Measurements from ENCODE around the gene FIG4.

FIG4 gene

GRCh38 chr6:109738255-109738654 is 47.2 kb downstream of the FIG4 start:
- Histone ChIP-seq H3K9ac (ENCODE audit: low read depth, low read length, poor library complexity, severe bottlenecking) (no peak overlapping the region), H2AFZ (ENCODE audit: low read length) (no peak overlapping the region), H3K9me3 (ENCODE audit: insufficient read depth, low read depth, low read length) (no peaks in the 10 kb centered on the region), H3K36me3 (ENCODE audit: insufficient read depth, low read length) (peaks cover 33% of the 10 kb centered on the region; the same call in 1 of the 2 replicates), H3K27me3 (ENCODE audit: insufficient read depth, low read length, poor library complexity, severe bottlenecking) (no peaks in the 10 kb centered on the region), H3K4me3 (ENCODE audit: low read length, poor library complexity, severe bottlenecking) (no peak overlapping the region), H3K9me2 (replicated peaks; ENCODE audit: low read depth, low read length) (no peaks in the 10 kb centered on the region), H3K4me1 (ENCODE audit: insufficient read depth, low read length, poor library complexity, severe bottlenecking) (no peaks in the 10 kb centered on the region), H4K20me1 (ENCODE audit: insufficient read depth, low read length, poor library complexity, severe bottlenecking) (no peaks in the 10 kb centered on the region), H3K79me2 (ENCODE audit: insufficient read depth, low read length) (no peaks in the 10 kb centered on the region), H3F3A (ENCODE audit: low read depth) (no peaks in the 10 kb centered on the region), H3K4me2 (ENCODE audit: low read depth, low read length, poor library complexity, severe bottlenecking) (no peak overlapping the region)
- no peak for TF ChIP-seq CTCF (conservative IDR thresholded peaks at IDR 0.05; ENCODE audit: low read length)
- no peak for TF ChIP-seq EZH2phosphoT487 (IDR thresholded peaks at IDR 0.05; ENCODE audit: borderline replicate concordance)

- no peaks in the 10 kb centered on the region for H3K4me1 ChIP-seq (ENCODE audit: insufficient read depth, low read length, poor library complexity, severe bottlenecking)
- H3K9me3 ChIP-seq (ENCODE audit: insufficient read depth, low read depth, low read length), result no peaks in the 10 kb centered on the region
- H3K9me2 ChIP-seq (replicated peaks; ENCODE audit: low read depth, low read length), result no peaks in the 10 kb centered on the region
- no peaks in the 10 kb centered on the region for H3K27me3 ChIP-seq (ENCODE audit: insufficient read depth, low read length, poor library complexity, severe bottlenecking)
- H3K9ac ChIP-seq (ENCODE audit: low read depth, low read length, poor library complexity, severe bottlenecking), result no peak overlapping the region
- H3K4me3 ChIP-seq (ENCODE audit: low read length, poor library complexity, severe bottlenecking), result no peak overlapping the region
- H3K36me3 ChIP-seq (ENCODE audit: insufficient read depth, low read length), result peaks cover 32% of the 10 kb centered on the region; the same call in 1 of the 2 replicates
- no peak overlapping the region for H2AFZ ChIP-seq (ENCODE audit: low read length)
- no peak overlapping the region for H3K4me2 ChIP-seq (ENCODE audit: low read depth, low read length, poor library complexity, severe bottlenecking)
- TF ChIP-seq CTCF (conservative IDR thresholded peaks at IDR 0.05; ENCODE audit: low read length) (no peak), EZH2phosphoT487 (IDR thresholded peaks at IDR 0.05; ENCODE audit: borderline replicate concordance) (no peak)
- H3F3A ChIP-seq (ENCODE audit: low read depth), result no peaks in the 10 kb centered on the region
- H3K79me2 ChIP-seq (ENCODE audit: insufficient read depth, low read length), result no peaks in the 10 kb centered on the region
- H4K20me1 ChIP-seq (ENCODE audit: insufficient read depth, low read length, poor library complexity, severe bottlenecking), result no peaks in the 10 kb centered on the region
Measured at GRCh38 chr6:109738667-109739066, 47.6 kb downstream of the FIG4 start.

GRCh38 chr6:109739686-109740085 is 48.6 kb downstream of the FIG4 start:
- H3F3A ChIP-seq (ENCODE audit: low read depth), result no peaks in the 10 kb centered on the region
- no peaks in the 10 kb centered on the region for H3K4me1 ChIP-seq (ENCODE audit: insufficient read depth, low read length, poor library complexity, severe bottlenecking)
- no peak overlapping the region for H3K4me2 ChIP-seq (ENCODE audit: low read depth, low read length, poor library complexity, severe bottlenecking)
- H3K9me3 ChIP-seq (ENCODE audit: insufficient read depth, low read depth, low read length), result no peaks in the 10 kb centered on the region
- no peak overlapping the region for H2AFZ ChIP-seq (ENCODE audit: low read length)
- no peaks in the 10 kb centered on the region for H3K79me2 ChIP-seq (ENCODE audit: insufficient read depth, low read length)
- H3K4me3 ChIP-seq (ENCODE audit: low read length, poor library complexity, severe bottlenecking), result no peak overlapping the region
- H3K36me3 ChIP-seq (ENCODE audit: insufficient read depth, low read length), result peaks cover 31% of the 10 kb centered on the region; the same call in 1 of the 2 replicates
- no peaks in the 10 kb centered on the region for H4K20me1 ChIP-seq (ENCODE audit: insufficient read depth, low read length, poor library complexity, severe bottlenecking)
- H3K9ac ChIP-seq (ENCODE audit: low read depth, low read length, poor library complexity, severe bottlenecking), result no peak overlapping the region
- no peaks in the 10 kb centered on the region for H3K9me2 ChIP-seq (replicated peaks; ENCODE audit: low read depth, low read length)
- TF ChIP-seq EZH2phosphoT487 (IDR thresholded peaks at IDR 0.05; ENCODE audit: borderline replicate concordance), result no peak
- no peak for TF ChIP-seq CTCF (conservative IDR thresholded peaks at IDR 0.05; ENCODE audit: low read length)
- no peaks in the 10 kb centered on the region for H3K27me3 ChIP-seq (ENCODE audit: insufficient read depth, low read length, poor library complexity, severe bottlenecking)
